WERI-Rb-1 (cell line): ENCODE results near the gene CACNA1D.

Experiments used
- DNase-seq: peaks from one replicate; pipeline ENCODE4 v3.0.0-alpha.2; 2020
- H3K27ac ChIP-seq: fragments of 250-450 bp; sonication (Bioruptor Pico); 2 replicates; pipeline ENCODE4 v1.5.1; 2020; ENCODE audit warnings: mild to moderate bottlenecking, moderate library complexity
- H3K27me3 ChIP-seq: fragments of 250-450 bp; sonication (Bioruptor Pico); 2 replicates; pipeline ENCODE4 v1.5.1; 2021; ENCODE audit warnings: mild to moderate bottlenecking, low read depth, moderate library complexity; ENCODE audit not compliant: insufficient read depth, severe bottlenecking
- H3K36me3 ChIP-seq: fragments of 250-450 bp; sonication (Bioruptor Pico); 2 replicates; pipeline ENCODE4 v1.5.1; 2020; ENCODE audit warnings: mild to moderate bottlenecking, moderate library complexity
- H3K4me3 ChIP-seq: 2 replicates; pipeline ENCODE4 v1.5.1; 2011; ENCODE audit warnings: low read depth, mild to moderate bottlenecking, control low read depth, low read length
- H3K9me3 ChIP-seq: fragments of 250-450 bp; sonication (Bioruptor Pico); 2 replicates; pipeline ENCODE4 v1.5.1; 2021; ENCODE audit warnings: mild to moderate bottlenecking, moderate library complexity; ENCODE audit not compliant: severe bottlenecking
- CTCF ChIP-seq: IDR thresholded peaks from 2 replicates; pipeline ENCODE4 v1.5.1; 2011; ENCODE audit warnings: low read depth, mild to moderate bottlenecking, control low read depth, inconsistent platforms, low read length

Gene CACNA1D

GRCh38 chr3:53485675-53486403 is 8.6 kb upstream of the CACNA1D start:
- TF ChIP-seq CTCF: no peak
- Histone ChIP-seq H3K27ac (no peak overlapping the region), H3K9me3 (no peaks in the 10 kb centered on the region), H3K27me3 (no peaks in the 10 kb centered on the region), H3K36me3 (no peaks in the 10 kb centered on the region), H3K4me3 (no peak overlapping the region)
- no peak for DNase-seq

GRCh38 chr3:53486961-53487654 is 7.3 kb upstream of the CACNA1D start:
- peak; percentile 21; the same call in 1 of the 2 replicates for TF ChIP-seq CTCF
- no peaks in the 10 kb centered on the region for H3K27me3 ChIP-seq
- DNase-seq: no peak
- no peaks in the 10 kb centered on the region for H3K9me3 ChIP-seq
- no peaks in the 10 kb centered on the region for H3K36me3 ChIP-seq
- no peak overlapping the region for H3K4me3 ChIP-seq
- no peak overlapping the region for H3K27ac ChIP-seq

- Histone ChIP-seq H3K27ac (no peak overlapping the region), H3K27me3 (no peaks in the 10 kb centered on the region), H3K36me3 (no peaks in the 10 kb centered on the region), H3K9me3 (no peaks in the 10 kb centered on the region), H3K4me3 (no peak overlapping the region)
- DNase-seq: peak; percentile 49
- TF ChIP-seq CTCF: no peak
These were observed 5.0 kb upstream of the CACNA1D start for GRCh38 chr3:53489386-53489785.

- H3K36me3 ChIP-seq: no peaks in the 10 kb centered on the region
- no peaks in the 10 kb centered on the region for H3K9me3 ChIP-seq
- no peak overlapping the region for H3K27ac ChIP-seq
- TF ChIP-seq CTCF: no peak
- H3K4me3 ChIP-seq: no peak overlapping the region
- peak; percentile 51 for DNase-seq
- H3K27me3 ChIP-seq: no peaks in the 10 kb centered on the region
These were observed 4.5 kb upstream of the CACNA1D start for GRCh38 chr3:53489787-53490458.

GRCh38 chr3:53490459-53490968 is 3.9 kb upstream of the CACNA1D start:
- peaks cover 6% of the 10 kb centered on the region for H3K27me3 ChIP-seq
- no peak overlapping the region for H3K4me3 ChIP-seq
- no peak for DNase-seq
- H3K36me3 ChIP-seq: no peaks in the 10 kb centered on the region
- H3K9me3 ChIP-seq: no peaks in the 10 kb centered on the region
- no peak for TF ChIP-seq CTCF
- no peak overlapping the region for H3K27ac ChIP-seq
